HG03354 (cell line): ENCODE data around the gene B3GNT9.

Experiments
- ATAC-seq: cut with Tn5 transposase; IDR thresholded peaks from one replicate; pipeline ENCODE4 v1.9.1; 2021; ENCODE audit warnings: mild to moderate bottlenecking; ENCODE audit not compliant: unreplicated experiment, poor library complexity, severe bottlenecking

Gene B3GNT9

DNA sequence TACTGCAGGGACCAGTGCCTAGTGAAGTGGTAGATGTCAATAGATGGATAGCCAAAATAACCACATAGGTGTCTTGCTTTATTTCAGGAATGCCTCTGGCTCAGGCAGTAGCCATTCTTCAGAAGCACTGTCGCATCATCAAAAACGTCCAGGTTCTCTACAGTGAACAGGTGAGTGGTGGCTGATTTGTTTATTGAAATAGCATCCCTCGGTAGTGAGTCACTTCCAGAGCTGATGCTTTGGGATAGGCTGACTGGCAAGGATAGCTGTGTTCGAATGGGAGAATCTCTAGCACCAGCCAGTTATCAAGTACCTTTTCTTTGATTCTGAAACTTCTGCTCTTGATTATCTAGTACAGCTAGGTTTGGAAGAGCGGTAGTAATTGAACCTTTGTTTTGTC, 30.8 kb downstream of the B3GNT9 start:
- no peak for ATAC-seq

DNA sequence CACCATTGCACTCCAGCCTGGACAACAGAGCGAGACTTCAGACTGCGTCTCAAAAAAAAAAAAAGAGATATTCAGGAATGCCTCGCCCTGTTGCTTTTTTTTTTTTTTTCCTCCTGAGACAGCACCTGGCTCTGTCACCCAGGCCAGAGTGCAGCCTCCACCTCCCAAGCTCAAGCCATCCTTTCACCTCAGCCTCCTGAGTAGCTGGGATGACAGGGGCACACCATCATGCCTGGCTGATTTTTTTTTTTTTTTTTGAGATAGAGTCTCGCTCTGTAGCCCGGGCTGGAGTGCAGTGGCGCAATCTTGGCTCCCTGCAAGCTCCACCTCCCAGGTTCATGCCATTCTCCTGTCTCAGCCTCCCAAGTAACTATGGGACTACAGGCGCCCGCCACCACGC, 33.1 kb downstream of the B3GNT9 start:
- ATAC-seq, result no peak

DNA sequence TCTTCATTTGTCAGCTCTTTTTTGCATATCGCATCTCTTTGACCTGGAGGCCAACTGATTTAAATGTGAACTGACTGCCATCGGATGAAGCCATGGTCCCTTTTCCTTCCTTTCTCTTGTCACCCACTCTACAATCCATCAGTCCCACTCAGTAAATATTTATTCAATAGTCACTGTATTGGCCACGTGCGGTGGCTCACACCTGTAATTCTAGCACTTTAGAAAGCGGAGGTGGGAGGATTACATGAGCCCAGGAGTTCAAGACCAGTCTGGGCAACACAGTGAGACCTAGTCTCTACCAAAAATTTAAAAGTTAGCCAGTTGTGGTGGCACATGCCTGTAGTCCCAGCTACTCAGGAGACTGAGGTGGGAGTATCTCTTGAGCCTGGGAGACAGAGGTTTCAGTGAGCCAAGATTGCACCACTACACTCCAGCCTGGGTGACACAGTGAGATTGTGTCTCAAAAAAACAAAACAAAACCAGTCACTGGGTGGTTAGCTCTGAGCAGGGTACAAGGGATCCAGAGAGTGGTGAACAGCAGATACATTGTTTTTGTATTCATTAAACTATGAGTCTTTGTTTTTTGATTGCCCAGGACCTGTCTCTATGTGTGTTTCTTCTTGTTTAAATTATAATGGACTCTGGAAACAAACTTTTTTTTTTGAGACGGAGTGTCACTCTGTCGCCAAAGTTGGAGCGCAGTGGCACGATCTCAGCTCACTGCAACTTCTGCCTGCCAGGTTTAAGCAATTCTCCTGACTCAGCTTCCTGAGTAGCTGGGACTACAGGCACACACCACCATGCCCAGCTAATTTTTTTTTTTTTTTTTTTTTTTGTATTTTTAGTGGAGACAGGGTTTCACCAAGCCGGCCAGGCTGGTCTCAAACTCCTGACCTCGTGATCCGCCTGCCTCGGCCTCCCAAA, 34.1 kb downstream of the B3GNT9 start:
- ATAC-seq, result no peak

GRCh38 chr16:67115639-67116038, 35.2 kb downstream of the B3GNT9 start:
- ATAC-seq, result no peak

GRCh38 chr16:67114793-67115192, 36.0 kb downstream of the B3GNT9 start:
- ATAC-seq, result no peak

DNA sequence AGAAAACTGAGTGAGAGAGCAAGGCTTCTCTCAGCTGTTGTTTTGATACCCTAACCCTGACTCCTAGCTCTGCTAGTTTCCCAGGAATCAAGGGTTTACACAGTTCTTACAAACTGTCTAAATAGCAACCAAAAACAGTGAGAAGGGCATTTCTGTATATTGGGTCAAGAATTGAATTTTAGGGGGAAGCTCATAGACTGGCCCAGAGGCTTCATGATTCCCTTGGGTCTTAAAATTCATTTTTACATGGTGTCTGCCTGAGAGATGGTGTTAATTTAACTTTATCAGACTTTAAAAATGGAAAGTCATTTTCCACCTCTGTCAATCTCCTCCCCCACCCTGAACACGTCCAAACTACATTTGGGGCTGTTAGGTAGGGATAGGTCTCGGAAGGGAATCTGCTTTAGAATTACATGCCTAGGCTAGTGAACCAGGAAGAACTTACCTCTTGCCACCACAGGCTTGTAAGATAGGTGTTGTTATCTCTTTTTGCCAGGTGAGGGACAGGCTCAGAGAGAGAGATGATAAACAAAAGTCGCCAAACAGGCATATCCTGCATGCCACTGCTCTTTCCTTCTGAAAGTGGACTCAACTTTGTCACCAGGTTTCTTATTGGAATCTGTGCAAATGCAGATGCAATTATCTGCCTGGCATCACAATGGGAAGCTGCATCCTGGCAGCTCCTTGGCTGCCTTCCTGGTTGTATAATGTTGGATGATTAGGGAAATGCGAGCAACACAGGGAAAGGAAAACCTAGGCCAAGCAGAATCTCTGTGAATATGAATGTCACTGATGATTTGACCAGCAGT, 38.0 kb downstream of the B3GNT9 start:
- ATAC-seq, result no peak

- no peak for ATAC-seq
Measured at GRCh38 chr16:67111951-67112444, 38.8 kb downstream of the B3GNT9 start.

- peak; percentile 88 for ATAC-seq
Measured at GRCh38 chr16:67109407-67110135, 41.2 kb downstream of the B3GNT9 start, which contains the start of gene PHAF1. TSS of gene PHAF1 (plus strand) at chr16:67109941. CDS start at chr16:67110176, 235 bp downstream.

GRCh38 chr16:67108931-67109406, 41.8 kb downstream of the B3GNT9 start:
- no peak for ATAC-seq

DNA sequence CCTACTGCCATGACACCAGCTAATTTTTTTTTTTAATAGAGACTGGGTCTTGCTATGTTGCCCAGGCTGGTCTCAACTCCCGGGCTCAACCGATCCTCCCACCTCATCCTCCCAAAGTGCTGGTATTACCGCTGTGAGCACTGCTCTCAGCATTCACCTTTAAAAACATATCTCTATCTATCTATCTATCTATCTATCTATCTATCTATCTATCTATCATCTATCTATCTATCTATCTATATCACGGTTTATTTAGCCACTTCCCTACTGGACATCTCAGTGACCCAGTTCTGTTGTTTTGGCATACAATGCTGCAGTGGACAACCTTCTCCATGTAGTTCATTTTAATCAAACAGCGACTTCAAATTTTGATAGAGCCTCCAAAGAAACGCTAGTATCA, 42.3 kb downstream of the B3GNT9 start:
- no peak for ATAC-seq

DNA sequence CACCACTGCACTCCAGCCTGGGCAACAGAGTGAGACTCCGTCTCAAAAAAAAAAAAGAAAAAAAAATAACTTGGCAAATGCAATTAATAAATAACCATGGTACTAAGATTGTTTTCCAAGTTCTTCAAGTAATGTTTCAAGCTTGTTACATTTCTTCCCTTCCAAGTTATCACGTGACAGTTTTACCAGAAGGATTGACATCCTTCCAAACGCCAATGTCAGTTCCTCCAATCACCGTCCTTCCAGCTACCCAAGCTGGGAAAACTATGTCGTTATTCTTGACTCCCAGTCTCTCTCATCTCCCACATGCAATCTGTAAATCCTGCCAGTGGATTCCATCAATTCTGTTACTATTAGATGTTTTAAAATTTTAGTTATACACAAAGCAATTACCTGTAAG, 44.9 kb downstream of the B3GNT9 start:
- no peak for ATAC-seq

DNA sequence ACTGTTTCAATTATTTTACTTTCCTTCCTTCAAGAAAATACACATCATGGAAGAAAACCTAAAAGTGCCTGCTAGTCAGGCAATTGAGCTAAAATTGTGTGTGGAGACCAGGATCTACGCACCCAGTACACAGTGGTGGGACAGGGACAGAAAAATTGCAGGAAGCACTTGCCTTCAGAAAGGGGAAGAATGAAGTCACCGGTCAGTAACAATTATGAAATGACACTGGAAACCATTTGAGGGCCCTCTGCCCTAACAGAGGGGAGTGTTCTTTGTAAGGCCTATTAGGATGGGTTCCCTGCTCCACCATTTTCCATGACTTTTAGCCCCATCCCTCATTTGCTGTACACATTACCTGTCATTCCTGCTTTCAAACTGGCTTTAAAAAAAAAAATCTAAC, 45.6 kb downstream of the B3GNT9 start:
- ATAC-seq, result no peak

GRCh38 chr16:67104845-67105244, 46.0 kb downstream of the B3GNT9 start:
- ATAC-seq, result no peak

GRCh38 chr16:67104061-67104460, 46.7 kb downstream of the B3GNT9 start:
- no peak for ATAC-seq

DNA sequence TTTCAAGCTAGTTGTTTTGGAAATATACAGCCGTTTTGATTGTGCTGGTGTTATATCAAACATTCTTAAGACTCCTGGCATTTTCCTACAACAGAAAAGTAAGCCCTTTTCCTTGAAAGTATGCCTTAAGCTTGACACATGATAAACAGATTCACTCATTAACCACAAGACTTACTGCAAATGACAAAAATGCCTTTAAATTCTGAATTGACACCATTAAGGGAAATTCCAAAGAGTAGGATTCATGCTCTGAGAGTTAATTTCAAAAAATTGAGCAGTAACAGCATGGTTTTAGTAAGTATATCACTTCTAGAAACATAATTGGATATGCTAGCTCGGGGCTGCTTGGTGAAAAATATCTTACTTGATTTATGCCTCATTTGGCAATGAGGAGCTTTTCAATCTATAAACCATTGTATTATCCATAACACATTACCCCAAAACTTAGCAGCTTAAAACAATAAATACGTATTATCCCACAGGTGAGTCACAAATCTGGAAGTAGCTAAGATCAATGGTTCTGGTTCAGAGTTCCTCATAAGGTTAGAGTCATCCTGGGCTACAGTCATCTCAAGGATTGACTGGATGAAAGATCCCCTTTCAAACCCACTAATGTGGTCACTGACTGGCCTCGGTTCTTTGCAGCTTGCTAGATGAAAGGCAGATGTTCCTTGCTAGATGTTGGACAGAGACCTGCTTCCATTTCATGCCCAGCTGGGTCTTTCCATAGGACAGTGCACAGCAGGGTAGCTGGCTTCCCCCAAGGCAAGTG, 49.3 kb downstream of the B3GNT9 start:
- ATAC-seq, result no peak

DNA sequence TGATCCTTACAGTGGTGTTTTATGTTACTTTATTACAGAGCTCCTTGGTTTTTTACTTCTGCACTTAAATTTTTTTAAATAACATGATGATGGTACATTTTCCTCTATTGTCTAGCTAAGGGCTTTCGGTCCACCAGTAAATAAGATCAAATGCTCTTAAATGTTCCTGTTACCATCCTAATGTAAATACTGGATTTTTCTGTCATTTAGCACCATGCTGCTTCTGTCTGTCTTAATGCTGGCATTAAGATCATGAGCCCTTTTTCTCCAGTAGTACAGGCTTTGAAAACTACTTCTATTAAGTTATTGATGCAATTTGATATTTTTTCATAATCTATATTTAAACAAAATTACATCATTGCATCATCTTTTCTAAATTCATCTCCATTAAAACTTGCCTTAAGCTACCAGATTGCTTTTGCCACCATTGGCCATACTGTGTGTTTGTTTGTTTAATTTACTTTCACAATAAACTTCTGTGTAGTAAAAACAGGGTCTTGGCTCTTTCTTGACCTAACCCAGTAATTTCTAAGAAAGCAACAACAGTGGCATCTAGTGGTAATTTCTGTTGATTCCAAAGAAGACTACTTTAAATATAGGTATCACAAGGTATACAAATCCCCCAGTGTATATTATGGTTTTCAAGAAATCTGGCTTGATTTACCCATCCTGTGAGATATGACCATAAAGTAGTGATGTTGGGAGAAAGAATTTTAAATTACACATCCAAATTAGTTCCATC, 50.1 kb downstream of the B3GNT9 start:
- no peak for ATAC-seq

DNA sequence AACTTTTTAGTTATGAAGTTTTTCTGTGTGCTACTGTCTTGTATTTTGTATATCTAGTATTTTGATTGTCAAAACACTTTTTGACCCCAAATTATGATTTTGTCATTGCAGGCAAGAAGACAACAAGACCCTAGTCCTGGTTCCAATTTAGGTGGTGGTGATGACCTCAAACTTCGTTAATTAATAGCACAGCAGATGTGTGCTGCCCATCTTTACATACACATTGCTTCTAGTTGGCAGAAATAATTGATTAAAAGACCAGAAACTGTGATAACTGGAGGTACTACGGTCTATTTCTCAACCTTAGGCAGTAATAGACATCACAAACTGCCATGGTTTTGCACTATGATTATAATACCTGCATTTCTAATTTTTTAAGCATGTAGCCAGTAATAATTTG, 52.2 kb downstream of the B3GNT9 start:
- no peak for ATAC-seq
